ENCODE measurements around the gene OPN4.
"Not testable (repeated sequence)": the region's sequence is repeated elsewhere in the genome, so short reads cannot be mapped to it uniquely, and the experiment has no call there.

OPN4 gene

DNA sequence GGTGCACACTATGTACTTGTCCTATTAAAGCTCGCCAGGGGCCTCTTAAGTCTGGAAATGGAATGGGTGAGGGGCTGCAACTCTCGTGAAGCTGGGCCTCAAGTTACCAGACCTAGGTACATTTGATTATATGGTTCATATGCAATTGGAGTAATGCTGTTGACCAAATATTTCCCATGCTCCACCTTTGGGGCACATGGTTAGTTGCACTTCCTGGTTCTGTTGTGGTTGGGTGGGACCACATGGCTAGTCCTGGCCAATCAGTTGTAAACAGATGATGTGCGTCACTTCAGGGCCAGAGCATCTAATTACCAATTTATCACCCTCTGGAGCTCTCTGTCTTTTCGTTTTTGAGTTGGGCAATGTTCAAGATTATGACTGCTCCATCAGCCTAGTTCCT is 39.5 kb upstream of the OPN4 start:
- no peak overlapping the region for H3K27ac ChIP-seq
- TF ChIP-seq, protein P1, sequence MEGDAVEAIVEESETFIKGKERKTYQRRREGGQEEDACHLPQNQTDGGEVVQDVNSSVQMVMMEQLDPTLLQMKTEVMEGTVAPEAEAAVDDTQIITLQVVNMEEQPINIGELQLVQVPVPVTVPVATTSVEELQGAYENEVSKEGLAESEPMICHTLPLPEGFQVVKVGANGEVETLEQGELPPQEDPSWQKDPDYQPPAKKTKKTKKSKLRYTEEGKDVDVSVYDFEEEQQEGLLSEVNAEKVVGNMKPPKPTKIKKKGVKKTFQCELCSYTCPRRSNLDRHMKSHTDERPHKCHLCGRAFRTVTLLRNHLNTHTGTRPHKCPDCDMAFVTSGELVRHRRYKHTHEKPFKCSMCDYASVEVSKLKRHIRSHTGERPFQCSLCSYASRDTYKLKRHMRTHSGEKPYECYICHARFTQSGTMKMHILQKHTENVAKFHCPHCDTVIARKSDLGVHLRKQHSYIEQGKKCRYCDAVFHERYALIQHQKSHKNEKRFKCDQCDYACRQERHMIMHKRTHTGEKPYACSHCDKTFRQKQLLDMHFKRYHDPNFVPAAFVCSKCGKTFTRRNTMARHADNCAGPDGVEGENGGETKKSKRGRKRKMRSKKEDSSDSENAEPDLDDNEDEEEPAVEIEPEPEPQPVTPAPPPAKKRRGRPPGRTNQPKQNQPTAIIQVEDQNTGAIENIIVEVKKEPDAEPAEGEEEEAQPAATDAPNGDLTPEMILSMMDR (conservative IDR thresholded peaks at IDR 0.05; ENCODE audit: low read depth): no peak
- ChIA-PET CTCF (interaction anchor here (0.7 kb wide), 1 partner anchor 774 kb away, joined by 4 read pairs; no protein-coding TSS in a partner anchor), POLR2A (ENCODE audit: low non-redundant PET) (no interaction called here)
- DNase-seq (ENCODE audit: low spot score): no peak

DNA sequence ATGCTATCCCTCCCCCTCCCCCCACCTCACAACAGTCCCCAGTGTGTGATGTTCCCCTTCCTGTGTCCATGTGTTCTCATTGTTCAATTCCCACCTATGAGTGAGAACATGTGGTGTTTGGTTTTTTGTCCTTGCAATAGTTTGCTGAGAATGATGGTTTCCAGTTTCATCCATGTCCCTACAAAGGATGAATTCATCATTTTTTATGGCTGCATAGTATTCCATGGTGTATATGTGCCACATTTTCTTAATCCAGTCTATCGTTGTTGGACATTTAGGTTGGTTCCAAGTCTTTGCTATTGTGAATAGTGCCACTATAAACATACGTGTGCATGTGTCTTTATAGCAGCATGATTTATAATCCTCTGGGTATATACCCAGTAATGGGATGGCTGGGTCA is 37.1 kb upstream of the OPN4 start:
- H3K27ac ChIP-seq; CTCF ChIA-PET; POLR2A ChIA-PET (ENCODE audit: low non-redundant PET); DNase-seq (ENCODE audit: low spot score): not testable (repeated sequence)

DNA sequence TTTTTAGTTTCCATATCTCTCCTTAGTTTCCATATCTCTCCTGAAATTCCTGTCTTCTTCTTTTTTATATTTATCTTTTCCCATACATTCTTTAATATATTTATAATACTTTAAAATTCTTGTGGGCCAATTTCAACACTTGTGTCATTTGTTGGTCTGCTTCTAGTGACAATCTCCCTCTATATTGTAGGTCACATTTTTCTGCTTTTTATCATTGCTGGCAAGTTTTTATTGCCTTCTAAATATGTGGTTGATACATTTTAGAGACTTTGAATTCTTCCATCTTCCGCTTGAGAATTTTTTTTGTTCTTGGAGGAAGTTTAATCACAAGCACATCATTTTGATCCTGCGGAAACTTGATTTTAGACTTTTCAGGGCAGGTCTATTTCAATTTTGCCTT is 26.0 kb upstream of the OPN4 start:
- POLR2A ChIA-PET (ENCODE audit: low non-redundant PET): no interaction called here
- CTCF ChIA-PET: no interaction called here
- no peak for DNase-seq (ENCODE audit: low spot score)
- TF ChIP-seq, protein P1 (conservative IDR thresholded peaks at IDR 0.05; ENCODE audit: low read depth): no peak
- H3K27ac ChIP-seq: no peak overlapping the region

DNA sequence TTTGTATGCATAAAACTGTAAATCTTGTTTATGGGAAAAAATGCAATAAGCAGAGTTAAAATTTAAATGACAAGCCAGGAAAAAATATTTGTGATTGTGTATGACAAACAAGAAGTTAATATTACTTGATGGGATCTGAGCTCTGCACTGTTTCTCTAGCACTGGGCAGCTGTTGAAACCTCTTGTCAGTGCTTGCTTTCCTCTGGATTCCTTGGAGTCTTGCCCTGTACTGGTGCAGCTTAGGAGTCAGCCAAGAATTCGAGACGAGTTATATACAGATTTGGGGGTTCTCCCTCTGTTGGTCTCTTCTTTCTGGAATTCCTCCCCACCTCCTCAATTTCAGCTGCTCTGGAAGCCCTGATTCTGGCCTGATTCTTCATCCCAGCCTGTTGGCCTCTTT is 24.3 kb upstream of the OPN4 start:
- ChIA-PET POLR2A (ENCODE audit: low non-redundant PET) (no interaction called here), CTCF (interaction anchor here (0.6 to 1.0 kb wide), 3 partner anchors 44 to 1119 kb away, joined by 3 to 5 read pairs (median 4); no protein-coding TSS in a partner anchor)
- no peak for DNase-seq (ENCODE audit: low spot score)
- H3K27ac ChIP-seq: no peak overlapping the region
- TF ChIP-seq, protein P1 (conservative IDR thresholded peaks at IDR 0.05; ENCODE audit: low read depth): no peak

DNA sequence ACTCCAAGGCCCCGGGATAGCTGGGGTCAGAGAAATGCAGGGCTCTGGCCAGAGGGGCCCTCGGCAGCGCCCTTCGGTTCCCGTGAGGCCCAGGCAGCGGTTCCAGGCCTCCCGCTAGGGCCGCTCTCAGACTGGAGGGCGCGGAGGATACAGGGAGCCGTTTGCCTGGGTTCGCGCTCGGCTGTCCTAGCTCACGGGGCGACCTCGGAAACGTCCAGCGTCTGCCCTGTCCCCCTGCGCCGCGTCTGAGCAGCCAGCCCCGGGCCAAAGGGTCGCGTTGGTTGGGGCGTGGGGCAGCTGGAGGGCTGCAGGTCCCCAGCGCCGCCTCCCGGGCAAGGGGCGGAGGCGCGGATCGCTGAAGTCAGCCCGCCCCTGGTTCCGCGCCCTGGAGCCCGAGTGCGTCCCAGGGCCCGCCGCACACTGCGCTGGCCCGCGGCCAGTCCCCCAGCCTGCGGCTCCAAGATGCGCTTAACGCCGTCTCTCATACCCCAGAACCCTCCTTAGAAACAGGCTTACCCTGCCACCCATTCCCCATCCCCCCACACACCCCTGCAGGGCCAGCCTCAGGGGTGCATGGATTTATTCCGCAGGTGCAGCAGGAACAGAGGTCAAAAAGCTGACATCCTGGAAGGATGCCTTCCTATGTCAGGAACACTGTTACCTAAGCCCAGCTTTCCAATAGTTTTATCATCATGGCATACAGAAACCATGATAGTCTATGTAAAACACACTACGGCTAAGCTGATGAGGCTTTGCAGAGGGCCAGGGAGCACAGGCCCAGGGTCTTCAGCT is 22.1 kb upstream of the OPN4 start:
- TF ChIP-seq, protein P1 (conservative IDR thresholded peaks at IDR 0.05; ENCODE audit: low read depth): no peak
- CTCF ChIA-PET: interaction anchor here (0.8 kb wide), 1 partner anchor 47 kb away, joined by 4 read pairs; no protein-coding TSS in a partner anchor
- DNase-seq (ENCODE audit: low spot score): no peak

DNA sequence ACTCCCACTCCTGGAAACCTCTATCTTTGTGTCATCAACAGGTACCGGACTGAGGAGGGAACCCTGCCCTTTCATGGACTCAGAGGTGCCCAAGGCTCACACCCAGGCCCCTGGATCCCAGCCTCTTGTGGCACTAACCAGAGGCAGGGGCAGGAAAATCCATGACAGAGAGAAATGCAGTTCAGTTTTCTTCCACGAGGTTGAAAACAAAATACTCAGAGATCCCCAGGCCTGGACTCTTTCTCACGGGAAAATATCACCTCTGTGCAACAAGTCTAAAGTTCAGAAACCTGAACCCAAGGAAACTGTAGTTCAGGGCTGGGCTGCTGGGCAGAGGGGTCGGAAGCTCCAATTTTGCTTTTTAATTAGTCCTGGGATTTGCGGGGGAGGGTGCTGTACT is 21.4 kb upstream of the OPN4 start:
- POLR2A ChIA-PET (ENCODE audit: low non-redundant PET): no interaction called here
- DNase-seq (ENCODE audit: low spot score): no peak

More for the DNA sequence above, 22.1 kb upstream of the OPN4 start:
- no peak overlapping the region for H3K27ac ChIP-seq
- POLR2A ChIA-PET (ENCODE audit: low non-redundant PET): no interaction called here

DNA sequence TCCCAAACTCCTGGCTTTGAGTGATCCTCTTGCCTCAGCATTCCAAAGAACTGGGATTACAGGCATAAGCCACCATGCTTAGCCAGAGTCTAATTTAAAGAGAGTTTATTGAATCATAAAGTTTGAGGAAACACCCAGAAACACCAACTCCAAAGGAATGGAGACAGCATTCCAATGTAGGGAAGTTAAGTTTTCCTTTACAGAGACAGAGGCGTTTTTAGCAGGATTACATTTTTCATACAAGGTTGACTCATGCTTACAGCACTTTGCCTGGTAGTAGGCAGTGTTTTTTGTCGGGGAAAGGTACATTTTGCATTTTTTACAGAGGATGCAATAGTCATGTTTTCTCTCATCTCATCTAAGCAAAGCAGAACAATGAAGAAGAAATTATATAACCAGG is 18.9 kb upstream of the OPN4 start:
- POLR2A ChIA-PET (ENCODE audit: low non-redundant PET): no interaction called here
- CTCF ChIA-PET: no interaction called here
- peak overlapping the region; percentile 82 for H3K27ac ChIP-seq
- TF ChIP-seq, protein P1 (conservative IDR thresholded peaks at IDR 0.05; ENCODE audit: low read depth): no peak
- peak; percentile 88 for DNase-seq (ENCODE audit: low spot score)

More for the DNA sequence above, 21.4 kb upstream of the OPN4 start:
- no peak overlapping the region for H3K27ac ChIP-seq
- TF ChIP-seq, protein P1 (conservative IDR thresholded peaks at IDR 0.05; ENCODE audit: low read depth): no peak
- CTCF ChIA-PET: interaction anchor here (0.8 to 1.4 kb wide), 2 partner anchors 10 to 47 kb away, joined by 4 to 5 read pairs; no protein-coding TSS in a partner anchor

Measured in RWPE1 (cell line).